ENCODE data around the gene FGF14.

- TF ChIP-seq POLR2AphosphoS5 (IDR thresholded peaks at IDR 0.05; ENCODE audit: insufficient read depth, low read depth, low read length) (no peak), POLR2A (IDR thresholded peaks at IDR 0.05; ENCODE audit: low read depth, low read length) (no peak), CTCF (IDR thresholded peaks at IDR 0.05; ENCODE audit: extremely low read depth in 1 of 2, insufficient read depth in 1 of 2, low read depth in 1 of 2, low read length in 2 of 2) (no peak), EZH2 (IDR thresholded peaks at IDR 0.05; ENCODE audit: borderline replicate concordance, low read depth, low read length, severe bottlenecking) (no peak), MYC (IDR thresholded peaks at IDR 0.05; ENCODE audit: low read depth, low read length) (no peak)
Observed at GRCh38 chr13:101727118-101727517, 674.7 kb downstream of the FGF14 start.
